ENCODE data around the gene PPARG.

DNA sequence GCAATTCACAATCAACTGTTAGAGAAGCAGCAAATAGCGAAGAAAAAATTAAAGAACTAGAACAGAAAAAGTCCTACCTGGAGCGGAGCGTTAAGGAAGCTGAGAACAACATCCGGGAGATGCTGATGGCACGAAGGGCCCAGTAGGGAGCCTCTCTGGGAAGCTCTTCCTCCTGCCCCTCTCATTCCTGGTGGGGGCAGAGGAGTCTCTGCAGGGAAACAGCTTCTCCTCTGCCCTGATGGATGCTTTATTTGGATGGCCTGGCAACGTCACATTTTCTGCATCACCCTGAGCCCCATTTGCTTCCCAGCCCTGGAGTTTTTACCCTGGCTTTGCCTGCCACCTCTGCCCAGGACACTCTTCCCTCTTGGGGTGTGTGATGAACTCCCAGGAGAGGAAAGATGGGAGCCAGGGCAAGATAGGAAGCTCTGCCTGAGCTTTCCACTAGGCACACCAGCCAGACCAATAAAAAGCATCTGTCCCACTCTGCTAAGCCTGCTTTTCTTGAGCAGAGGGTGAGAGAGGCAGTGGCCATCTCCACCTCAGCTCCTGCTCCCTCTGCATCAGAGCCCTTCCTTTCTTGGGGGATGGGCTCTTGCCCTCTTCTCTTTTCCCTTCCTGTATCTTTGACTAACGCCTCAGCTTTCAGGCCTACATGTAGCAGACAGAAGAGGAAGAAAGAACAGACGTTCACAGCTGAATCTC lies 39.4 kb downstream of the PPARG start:
- TF ChIP-seq, protein P1, sequence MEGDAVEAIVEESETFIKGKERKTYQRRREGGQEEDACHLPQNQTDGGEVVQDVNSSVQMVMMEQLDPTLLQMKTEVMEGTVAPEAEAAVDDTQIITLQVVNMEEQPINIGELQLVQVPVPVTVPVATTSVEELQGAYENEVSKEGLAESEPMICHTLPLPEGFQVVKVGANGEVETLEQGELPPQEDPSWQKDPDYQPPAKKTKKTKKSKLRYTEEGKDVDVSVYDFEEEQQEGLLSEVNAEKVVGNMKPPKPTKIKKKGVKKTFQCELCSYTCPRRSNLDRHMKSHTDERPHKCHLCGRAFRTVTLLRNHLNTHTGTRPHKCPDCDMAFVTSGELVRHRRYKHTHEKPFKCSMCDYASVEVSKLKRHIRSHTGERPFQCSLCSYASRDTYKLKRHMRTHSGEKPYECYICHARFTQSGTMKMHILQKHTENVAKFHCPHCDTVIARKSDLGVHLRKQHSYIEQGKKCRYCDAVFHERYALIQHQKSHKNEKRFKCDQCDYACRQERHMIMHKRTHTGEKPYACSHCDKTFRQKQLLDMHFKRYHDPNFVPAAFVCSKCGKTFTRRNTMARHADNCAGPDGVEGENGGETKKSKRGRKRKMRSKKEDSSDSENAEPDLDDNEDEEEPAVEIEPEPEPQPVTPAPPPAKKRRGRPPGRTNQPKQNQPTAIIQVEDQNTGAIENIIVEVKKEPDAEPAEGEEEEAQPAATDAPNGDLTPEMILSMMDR (IDR thresholded peaks at IDR 0.05): no peak
- TF ChIP-seq POLR2A (IDR thresholded peaks at IDR 0.05): no peak
- no peak for TF ChIP-seq EP300 (IDR thresholded peaks at IDR 0.05)
